ENCODE results near the gene RHOBTB3.

- TF ChIP-seq POLR2AphosphoS5 (IDR thresholded peaks at IDR 0.05) (no peak), CTCF (IDR thresholded peaks at IDR 0.05) (no peak), POLR2A (IDR thresholded peaks at IDR 0.05) (no peak)
Measured at GRCh38 chr5:95684361-95684760, 46.8 kb upstream of the RHOBTB3 start.
